NCI-H1092 treated with DMSO at 0.1 percent for 48 hours (cell line): ENCODE data around the gene ASTN2.

Experiments
- DNase-seq: peaks from one replicate; lab custom pipeline; 2025; lab: John Stamatoyannopoulos, UW

Gene ASTN2

GRCh38 chr9:116661037-116661954 is 753.6 kb downstream of the ASTN2 start:
- DNase-seq: peak; percentile 49

GRCh38 chr9:116658265-116658664 is 756.6 kb downstream of the ASTN2 start:
- no peak for DNase-seq

- DNase-seq: no peak
Measured at GRCh38 chr9:116656977-116657376, 757.9 kb downstream of the ASTN2 start.

- peak; percentile 72 for DNase-seq
Measured at GRCh38 chr9:116656501-116656971, 758.3 kb downstream of the ASTN2 start.

GRCh38 chr9:116654059-116654355 is 760.9 kb downstream of the ASTN2 start:
- no peak for DNase-seq

GRCh38 chr9:116653348-116654058 is 761.4 kb downstream of the ASTN2 start:
- no peak for DNase-seq

GRCh38 chr9:116647515-116647809 is 767.4 kb downstream of the ASTN2 start:
- DNase-seq: no peak

- DNase-seq: peak; percentile 3
Measured at GRCh38 chr9:116646661-116647514, 768.0 kb downstream of the ASTN2 start.

GRCh38 chr9:116644091-116644688 is 770.7 kb downstream of the ASTN2 start:
- no peak for DNase-seq

GRCh38 chr9:116643691-116644090 is 771.2 kb downstream of the ASTN2 start:
- DNase-seq: no peak

GRCh38 chr9:116641292-116642059 is 773.4 kb downstream of the ASTN2 start:
- DNase-seq: no peak

GRCh38 chr9:116639251-116639741 is 775.6 kb downstream of the ASTN2 start:
- DNase-seq: no peak

GRCh38 chr9:116635908-116636307 is 778.9 kb downstream of the ASTN2 start:
- no peak for DNase-seq

GRCh38 chr9:116632990-116633838 is 781.6 kb downstream of the ASTN2 start:
- DNase-seq: no peak

- DNase-seq: no peak
Measured at GRCh38 chr9:116629634-116630033, 785.2 kb downstream of the ASTN2 start.

- DNase-seq: no peak
Measured at GRCh38 chr9:116628716-116629115, 786.1 kb downstream of the ASTN2 start.

- no peak for DNase-seq
Measured at GRCh38 chr9:116627433-116627832, 787.4 kb downstream of the ASTN2 start.

GRCh38 chr9:116626762-116627161 is 788.1 kb downstream of the ASTN2 start:
- DNase-seq: no peak

- DNase-seq: no peak
Measured at GRCh38 chr9:116623715-116624114, 791.1 kb downstream of the ASTN2 start.

- DNase-seq: no peak
Measured at GRCh38 chr9:116617389-116617788, 797.5 kb downstream of the ASTN2 start.
